ENCODE results near the gene LRP5.

LRP5 gene

DNA sequence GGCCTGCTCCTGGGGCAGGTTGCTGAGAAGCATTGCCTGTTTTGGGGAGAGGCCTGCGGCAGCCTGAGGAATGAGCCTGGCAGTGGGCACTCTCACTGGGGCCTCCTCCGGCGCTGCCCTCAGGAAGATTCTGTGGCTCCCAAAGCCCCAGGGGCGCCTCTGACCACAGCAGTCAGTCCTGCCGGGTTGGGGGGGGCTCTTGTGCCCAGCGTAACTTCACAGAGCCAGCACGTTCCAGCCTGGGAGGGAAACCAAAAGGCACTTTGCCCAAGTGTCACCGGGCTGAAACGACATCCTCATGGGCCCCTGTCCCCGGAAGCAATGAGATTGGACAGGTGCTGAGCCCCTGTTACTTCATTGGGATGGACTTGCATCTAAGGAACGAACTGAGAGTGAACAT is 4.3 kb upstream of the LRP5 start:
- DNase-seq (ENCODE audit: low read depth), result no peak
- TF ChIP-seq CTCF (IDR thresholded peaks at IDR 0.05; ENCODE audit: low read length, missing control alignments), result no peak
- no peak overlapping the region for H3K4me3 ChIP-seq (replicated peaks; ENCODE audit: low read depth, low read length)

GRCh38 chr11:68309621-68310185 is 2.7 kb upstream of the LRP5 start:
- H3K4me3 ChIP-seq (replicated peaks; ENCODE audit: low read depth, low read length), result no peak overlapping the region
- no peak for DNase-seq (ENCODE audit: low read depth)
- TF ChIP-seq CTCF (IDR thresholded peaks at IDR 0.05; ENCODE audit: low read length, missing control alignments), result no peak

- H3K4me3 ChIP-seq (replicated peaks; ENCODE audit: low read depth, low read length), result no peak overlapping the region
- DNase-seq (ENCODE audit: low read depth), result no peak
- TF ChIP-seq CTCF (IDR thresholded peaks at IDR 0.05; ENCODE audit: low read length, missing control alignments), result no peak
These were observed 953 bp upstream of the LRP5 start for GRCh38 chr11:68311160-68312116.

GRCh38 chr11:68312780-68313573 is 586 bp downstream of the LRP5 start:
- H3K4me3 ChIP-seq (replicated peaks; ENCODE audit: low read depth, low read length), result peak overlapping the region; percentile 67
- TF ChIP-seq CTCF (IDR thresholded peaks at IDR 0.05; ENCODE audit: low read length, missing control alignments), result no peak
- no peak for DNase-seq (ENCODE audit: low read depth)

DNA sequence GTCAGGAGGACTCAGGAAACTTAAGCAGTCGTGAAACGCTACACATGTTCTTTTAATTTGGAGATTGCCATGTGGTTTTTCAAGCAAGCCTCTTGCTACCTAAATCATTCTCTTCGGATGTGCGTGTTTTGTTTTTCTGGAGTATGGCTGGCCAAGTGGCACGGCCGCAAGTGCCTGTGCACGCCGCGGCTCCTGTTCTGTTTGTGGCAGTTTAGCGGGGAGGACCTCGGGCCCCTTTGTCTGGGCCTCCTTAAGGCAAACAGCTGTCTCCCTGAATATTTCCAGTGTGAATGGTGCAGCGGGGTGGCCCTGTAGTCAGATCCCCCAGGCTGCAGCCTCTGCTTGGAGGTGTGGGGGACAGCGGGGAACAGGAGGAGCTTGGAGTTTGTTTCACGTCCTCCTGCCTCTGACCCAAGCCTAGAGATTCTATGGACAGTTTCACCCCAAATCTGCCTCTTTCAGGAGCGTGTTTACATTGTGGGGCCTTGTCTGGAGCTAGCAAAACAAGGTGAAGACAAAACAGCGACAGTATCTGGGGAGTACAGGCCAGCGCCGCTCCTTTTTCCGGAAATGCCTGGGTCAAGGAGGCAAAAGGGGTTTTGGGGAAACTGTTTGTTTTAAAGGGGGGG is 1.3 kb downstream of the LRP5 start:
- peak overlapping the region; percentile 67 for H3K4me3 ChIP-seq (replicated peaks; ENCODE audit: low read depth, low read length)
- TF ChIP-seq CTCF (IDR thresholded peaks at IDR 0.05; ENCODE audit: low read length, missing control alignments), result no peak
- DNase-seq (ENCODE audit: low read depth), result no peak

Measured in fibroblast of pulmonary artery (primary cell).